ENCODE results near the gene WHRN.

Gene WHRN

GRCh38 chr9:114416906-114417305 lies 88.4 kb downstream of the WHRN start:
- no peak for DNase-seq

GRCh38 chr9:114416290-114416689 lies 89.0 kb downstream of the WHRN start:
- no peak for DNase-seq

DNA sequence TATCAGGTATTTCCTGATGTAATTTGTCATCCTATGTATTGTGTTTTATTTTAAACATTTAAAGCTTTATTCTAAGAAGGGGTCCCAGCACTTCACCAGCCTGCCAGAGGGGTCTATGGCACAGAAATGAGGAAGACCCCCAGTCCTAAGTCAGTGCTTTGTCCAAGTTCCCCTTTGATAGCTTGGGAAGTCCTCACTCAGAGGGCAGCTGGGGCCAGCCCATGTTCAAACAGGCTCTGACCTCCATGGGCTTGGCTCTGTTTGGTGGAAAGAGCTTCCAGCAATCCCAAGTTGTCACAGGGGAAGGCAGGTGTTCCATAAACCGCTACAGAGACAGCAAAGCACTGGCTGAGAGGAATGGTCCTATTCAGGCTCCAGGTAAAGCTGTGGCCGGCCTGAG lies 90.9 kb downstream of the WHRN start:
- DNase-seq: no peak

GRCh38 chr9:114413861-114414301 lies 91.4 kb downstream of the WHRN start:
- no peak for DNase-seq

DNA sequence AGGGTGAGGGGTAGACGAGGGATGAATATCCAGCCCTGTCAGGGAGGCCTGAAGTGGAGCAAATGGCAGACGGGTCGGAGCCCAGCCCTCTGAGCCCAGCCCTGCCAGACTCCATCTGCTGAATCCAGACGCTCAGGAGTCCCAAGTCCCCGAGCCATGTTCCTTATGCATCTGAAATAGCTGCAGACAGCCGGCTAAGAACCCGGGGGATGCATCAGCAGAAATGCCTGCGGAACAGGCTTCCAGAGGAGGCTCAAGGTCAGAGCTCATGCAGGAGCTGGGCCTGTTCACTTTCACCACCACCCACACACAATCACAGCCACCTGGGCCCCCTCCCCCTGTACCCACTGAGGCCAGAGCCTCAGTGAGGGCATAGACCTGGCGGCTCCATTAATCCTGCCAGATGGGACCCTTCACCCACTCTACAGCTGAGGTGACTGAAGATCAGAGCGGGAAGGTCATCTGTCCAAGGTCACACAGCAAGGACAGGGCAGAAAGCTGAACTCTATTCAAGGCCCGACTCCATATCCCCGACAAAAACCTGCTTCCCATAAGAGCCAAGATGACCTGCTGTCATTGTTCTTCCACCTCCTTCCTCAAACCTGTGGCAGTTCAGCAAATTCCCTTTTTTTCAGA lies 93.1 kb downstream of the WHRN start:
- no peak for DNase-seq

DNA sequence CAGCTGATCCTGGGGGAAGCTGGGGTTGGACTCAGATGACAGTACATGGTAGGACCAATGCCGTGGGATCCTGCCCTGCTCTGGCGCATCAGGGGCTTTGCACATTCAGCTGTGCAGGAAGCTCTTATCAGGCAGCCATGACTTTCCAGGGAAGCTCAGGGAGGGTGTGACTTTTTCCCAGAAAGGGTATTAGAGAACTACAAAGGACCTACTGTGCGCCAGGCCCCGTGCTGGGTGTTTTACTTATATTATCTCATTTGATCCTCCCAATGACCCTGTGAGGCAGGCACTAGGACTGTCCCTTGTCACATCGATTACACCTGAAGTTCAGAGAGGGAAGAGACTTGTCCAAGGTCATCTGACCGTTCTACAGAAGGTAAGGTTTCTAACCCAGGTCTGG lies 93.8 kb downstream of the WHRN start:
- DNase-seq: no peak

GRCh38 chr9:114410910-114411309 lies 94.4 kb downstream of the WHRN start:
- DNase-seq: no peak

- DNase-seq: no peak
Measured at GRCh38 chr9:114409842-114410241, 95.4 kb downstream of the WHRN start.

DNA sequence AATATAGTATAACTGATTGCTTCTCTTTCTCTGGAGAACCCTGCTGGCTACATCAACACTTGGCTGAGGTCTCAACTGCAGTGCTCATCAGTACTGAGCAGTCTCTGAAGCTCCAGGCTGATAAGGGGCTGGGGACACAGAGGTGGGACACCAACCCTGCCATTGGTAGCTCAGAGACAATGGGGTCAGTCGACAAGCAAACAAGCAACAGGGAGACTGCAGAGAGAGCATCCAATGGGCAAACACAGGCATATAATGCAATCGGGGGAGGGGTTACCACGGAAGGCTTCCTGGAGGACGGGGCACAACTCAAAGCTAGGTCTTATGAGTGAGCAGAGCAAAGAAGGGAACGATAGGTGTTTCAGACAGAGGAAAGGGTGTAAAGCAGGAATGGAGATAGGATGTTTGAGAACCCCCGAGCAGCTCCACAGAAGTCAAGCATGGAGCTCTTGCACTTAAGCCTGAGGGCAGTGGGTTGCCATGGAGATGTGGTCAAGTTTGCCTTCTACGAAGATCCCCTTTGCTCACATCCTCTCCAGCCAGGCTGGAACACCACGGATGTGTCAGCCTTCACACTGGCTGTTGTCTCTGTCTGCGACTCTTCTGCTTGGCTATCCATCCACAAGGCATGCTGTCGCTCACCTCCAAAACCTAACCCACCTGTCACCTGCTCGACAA lies 96.0 kb downstream of the WHRN start:
- DNase-seq: no peak

- DNase-seq: no peak
Measured at GRCh38 chr9:114408645-114409044, 96.6 kb downstream of the WHRN start.

DNA sequence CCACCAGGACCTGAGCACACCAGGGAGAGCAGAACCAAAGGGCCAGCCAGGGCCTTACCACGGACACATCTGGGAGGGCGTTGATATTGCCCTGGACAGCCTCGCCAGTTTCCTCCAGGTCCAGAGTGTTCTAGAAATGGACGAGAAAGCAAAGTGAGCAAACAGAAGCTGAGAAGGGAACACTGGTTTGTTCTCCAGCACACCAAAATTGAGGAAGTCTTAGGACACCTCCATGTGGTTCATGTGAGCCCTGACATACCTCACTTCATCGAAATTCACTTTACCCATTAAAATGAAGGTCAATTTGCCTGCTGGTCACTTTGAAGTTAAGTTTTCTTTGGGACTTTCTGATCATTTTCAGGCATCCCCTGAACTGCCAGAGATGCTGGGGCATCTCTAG lies 97.4 kb downstream of the WHRN start:
- no peak for DNase-seq

DNA sequence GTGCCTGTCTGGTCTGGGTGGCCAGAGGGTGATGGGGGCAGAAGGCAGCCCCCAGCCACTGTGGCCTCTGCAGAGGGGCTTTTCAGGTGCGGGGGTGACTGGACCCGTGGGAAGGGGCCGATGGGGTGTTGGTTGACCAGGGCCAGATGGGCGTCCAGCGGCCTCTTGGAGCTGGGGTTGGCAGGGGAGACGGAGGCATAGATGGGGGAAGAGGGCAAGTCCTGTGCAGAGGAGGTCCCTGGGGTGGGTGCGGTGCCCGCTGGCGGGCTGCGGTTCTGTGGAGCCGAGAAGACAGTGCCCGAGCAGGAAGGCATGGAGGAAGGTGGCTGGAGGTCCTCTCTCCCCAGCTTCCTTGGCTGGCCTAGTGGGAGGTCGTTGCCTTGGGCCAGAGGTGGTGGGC lies 98.8 kb downstream of the WHRN start:
- DNase-seq: no peak

- DNase-seq: peak; percentile 50
Measured at GRCh38 chr9:114405294-114406034, 99.8 kb downstream of the WHRN start.

GRCh38 chr9:114404531-114404930 lies 100.7 kb downstream of the WHRN start:
- DNase-seq: no peak

- DNase-seq: no peak
Measured at GRCh38 chr9:114403153-114403756, 102.0 kb downstream of the WHRN start.

DNA sequence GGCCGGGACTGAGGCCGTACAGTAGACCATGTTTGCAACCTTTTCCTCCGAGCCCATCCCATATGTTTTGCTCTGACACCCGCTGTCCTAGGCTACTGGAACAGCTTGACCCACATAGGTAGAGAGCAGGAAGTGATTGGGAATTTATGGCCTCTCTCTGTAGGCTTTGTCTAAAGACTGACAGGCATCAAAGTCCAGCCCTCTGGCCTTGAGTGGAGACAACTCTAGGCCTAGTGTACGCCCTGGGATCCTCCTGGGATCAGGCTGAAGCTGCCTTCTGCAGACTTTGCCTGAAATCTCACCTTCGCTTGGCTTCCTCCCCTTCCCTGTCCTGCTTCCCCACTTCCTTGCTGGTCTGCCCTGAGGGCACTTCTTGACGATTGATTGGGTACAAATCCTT lies 103.9 kb downstream of the WHRN start:
- no peak for DNase-seq

DNA sequence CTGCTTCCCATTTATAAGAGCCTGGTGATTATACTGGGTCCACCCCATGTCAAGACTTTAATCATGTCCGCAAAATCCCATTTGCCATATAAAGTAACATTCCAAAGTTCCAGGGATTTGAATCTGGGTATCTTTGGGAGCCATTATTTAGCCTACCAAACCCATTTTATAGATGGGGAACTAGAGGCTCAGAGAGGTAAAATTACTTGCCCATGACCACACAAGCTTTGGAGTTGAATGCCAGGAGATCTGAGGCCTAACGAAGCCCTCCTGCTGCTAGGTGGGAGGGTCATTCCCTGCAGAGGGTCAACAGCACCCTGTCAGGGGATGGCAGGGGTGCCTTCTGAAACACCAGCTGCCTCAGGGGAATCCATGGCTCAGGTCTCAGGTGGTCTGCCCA lies 104.5 kb downstream of the WHRN start:
- DNase-seq: no peak

DNA sequence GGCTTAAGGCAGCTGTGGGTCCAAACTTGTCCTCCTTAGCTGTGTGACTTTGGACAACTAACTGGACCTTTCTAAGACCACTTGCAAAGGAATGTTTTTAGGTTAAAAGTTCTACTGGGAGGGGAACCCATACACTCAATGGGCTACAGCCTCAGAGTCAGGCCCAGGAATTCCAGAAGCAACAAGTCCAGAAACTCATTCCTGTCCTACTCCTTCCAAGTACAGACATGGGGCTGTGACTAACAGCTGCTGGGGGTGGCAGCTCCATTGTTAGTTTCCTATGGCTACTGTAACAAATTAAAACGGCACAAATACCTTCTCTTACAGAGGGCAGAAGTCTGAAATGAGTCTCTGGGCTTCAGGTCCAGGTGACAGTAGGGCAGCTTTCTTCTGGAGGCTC lies 105.1 kb downstream of the WHRN start:
- DNase-seq: no peak

DNA sequence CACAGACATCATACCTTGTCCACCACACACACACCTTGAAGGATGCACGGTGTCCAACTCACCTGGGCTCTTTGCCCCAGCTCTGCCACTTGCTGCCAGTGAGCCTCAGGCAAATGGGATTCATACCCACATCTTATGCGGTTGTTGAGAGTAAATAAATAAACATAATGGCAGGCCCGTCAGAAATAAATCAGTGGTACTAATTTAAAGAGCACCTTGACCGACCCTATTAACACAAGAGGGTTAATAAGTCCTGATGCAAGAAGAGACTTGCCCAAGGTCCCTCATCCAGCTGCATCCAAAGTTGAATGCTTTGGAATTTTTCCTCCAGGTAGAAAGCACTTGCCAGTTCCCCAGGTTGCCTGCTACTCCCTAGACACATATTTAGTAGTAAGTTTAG lies 105.9 kb downstream of the WHRN start:
- no peak for DNase-seq

- peak; percentile 61 for DNase-seq
Measured at GRCh38 chr9:114397848-114398605, 107.2 kb downstream of the WHRN start.

DNA sequence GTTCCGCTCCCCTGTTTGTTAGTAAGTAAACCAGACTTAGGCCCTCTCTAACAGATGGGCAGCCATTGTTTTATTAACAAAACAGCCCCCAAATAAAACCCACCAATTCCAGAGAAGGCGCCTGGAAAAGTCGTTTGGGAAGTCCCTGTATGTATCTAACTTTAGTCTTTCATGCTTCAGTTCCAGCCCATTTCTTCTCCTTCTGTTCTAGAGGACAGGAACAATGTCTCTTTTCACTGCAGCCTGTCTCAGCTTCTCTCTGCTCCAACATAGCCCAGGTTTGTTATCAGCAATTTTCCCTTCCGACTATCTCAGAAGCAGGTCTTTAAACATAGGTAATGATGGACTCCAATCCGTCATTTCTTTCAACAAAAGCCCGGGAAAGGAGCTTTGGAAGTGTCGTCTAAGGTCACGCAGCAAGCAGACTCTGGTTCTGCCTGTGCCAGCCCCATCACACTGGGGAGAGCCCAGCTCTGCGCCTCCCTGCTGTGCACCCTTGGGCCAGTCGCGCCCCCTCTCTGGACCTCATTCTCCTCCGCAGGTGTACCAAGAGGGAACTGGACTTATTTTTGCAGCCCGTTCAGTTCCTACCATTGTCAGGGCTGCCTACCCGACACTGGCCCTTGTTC lies 107.9 kb downstream of the WHRN start:
- DNase-seq: no peak

DNA sequence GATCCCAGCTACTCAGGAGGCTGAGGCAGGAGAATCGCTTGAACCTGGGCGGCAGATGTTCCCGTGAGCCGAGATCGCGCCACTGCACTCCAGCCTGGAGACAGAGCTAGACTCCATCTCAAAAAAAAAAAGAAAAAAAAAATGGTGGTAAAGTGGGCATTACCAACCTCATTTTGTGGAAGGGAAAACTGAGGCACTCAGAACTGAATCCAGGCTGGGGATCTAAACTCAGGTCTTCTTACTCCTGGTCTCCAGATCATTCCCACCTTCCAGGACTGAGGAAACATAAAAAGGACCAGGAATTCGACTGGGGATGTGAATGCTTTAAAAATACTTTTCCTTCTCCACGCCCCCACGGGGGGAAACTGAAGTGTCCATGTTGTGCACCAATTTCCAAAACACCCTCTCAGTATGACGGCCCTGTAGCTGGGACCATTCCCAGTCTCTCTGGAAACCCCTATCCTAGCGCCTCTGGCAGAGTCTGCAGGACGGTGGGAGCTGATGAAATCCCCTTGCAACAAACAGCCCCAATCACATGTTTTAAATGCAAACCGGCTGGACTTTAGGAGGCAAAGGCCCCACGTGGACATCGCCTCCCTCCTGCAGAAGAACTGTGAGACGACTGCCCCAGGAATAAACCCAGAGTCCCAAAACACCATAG lies 108.6 kb downstream of the WHRN start:
- peak; percentile 5 for DNase-seq
